ENCODE measurements around the gene SSRP1.

DNA sequence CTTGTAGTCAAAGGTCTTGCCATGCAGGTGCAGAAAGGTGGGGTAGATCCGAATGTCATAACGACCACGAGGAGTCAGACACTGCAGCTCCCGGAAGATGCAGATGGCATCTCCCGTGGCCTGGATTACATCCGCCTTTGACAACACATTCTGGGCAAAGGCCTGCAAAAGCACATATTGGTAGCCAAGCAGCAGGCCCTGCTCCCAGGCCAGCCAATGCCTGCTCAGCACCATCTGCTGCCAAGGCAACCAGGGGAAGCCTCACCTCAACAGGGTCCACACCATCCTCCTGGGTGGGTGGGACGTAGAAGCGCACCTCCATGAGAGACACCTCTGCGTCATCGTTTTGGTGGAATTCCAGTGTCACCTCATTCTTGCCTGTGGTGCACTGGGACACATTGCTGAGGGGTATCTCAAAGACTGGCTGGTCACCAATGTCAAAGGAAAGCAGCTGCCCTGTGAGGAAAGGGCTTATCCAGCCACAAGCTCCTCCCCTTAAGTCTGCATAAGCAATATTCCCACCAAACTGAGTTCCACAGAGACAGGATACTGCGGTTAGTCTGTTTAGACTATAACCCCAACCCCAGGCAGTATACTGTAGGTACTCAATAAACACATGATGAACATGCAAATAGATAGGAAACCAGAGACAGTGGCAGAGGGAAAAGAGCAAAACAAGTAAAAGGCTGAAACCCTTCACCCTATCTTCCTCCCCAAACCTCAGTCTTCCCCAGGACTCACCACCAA is 2.8 kb downstream of the SSRP1 start:
- TF ChIP-seq, protein P1, sequence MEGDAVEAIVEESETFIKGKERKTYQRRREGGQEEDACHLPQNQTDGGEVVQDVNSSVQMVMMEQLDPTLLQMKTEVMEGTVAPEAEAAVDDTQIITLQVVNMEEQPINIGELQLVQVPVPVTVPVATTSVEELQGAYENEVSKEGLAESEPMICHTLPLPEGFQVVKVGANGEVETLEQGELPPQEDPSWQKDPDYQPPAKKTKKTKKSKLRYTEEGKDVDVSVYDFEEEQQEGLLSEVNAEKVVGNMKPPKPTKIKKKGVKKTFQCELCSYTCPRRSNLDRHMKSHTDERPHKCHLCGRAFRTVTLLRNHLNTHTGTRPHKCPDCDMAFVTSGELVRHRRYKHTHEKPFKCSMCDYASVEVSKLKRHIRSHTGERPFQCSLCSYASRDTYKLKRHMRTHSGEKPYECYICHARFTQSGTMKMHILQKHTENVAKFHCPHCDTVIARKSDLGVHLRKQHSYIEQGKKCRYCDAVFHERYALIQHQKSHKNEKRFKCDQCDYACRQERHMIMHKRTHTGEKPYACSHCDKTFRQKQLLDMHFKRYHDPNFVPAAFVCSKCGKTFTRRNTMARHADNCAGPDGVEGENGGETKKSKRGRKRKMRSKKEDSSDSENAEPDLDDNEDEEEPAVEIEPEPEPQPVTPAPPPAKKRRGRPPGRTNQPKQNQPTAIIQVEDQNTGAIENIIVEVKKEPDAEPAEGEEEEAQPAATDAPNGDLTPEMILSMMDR (IDR thresholded peaks at IDR 0.05) = no peak
- TF ChIP-seq POLR2A (IDR thresholded peaks at IDR 0.05) = no peak

Data from heart left ventricle (tissue), 13 donors.